Skin of body (tissue), 2 donors: ENCODE results near the gene TUBB. TPM values are rescaled to one million over a fixed set of nuclear protein-coding genes. Genes with fewer than 3 reads are reported as not detected.
"Not testable (repeated sequence)": the region's sequence is repeated elsewhere in the genome, so short reads cannot be mapped to it uniquely, and the experiment has no call there.

ENCODE experiments used
- DNase-seq: peaks from one replicate; lab custom pipeline; 2025; lab: John Stamatoyannopoulos, UW
- total RNA-seq: library from RNA; depleted of rRNA; stranded (reverse); fragments of >200 nt; gene quantifications from one replicate; pipeline ENCODE4 v1.2.3, GENCODE V29; 2014

TUBB gene
- total RNA-seq, 1 donor from 2014 or later: 296 TPM

DNA sequence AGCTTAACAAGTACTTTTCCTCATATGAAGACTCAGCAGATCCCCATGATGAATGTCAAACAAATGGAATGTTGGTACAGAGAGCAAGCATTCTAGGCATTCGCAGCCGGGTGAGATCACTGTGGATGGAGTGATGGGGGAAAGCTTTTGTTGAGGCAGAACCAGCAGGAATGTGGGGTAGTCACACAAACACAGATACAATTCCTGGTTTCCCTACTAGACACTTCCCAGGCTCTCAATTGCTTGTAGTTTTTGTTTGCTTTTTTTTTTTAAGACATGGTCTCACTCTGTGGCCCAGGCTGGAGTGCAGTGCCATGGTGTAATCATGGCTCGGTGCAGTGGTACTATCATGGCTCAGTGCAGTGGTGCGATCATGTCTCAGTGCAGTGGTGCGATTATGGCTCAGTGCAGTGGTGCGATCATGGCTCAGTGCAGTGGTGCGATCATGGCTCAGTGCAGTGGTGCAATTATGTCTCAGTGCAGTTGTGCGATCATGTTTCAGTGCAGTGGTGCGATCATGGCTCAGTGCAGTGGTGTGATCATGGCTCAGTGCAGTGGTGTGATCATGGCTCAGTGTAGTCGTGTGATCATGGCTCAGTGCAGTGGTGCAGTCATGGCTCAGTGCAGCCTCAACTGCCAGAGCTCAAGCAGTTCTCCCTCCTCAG, 39.6 kb downstream of the TUBB start:
- no peak for DNase-seq

GRCh38 chr6:30760549-30760948, 40.4 kb downstream of the TUBB start:
- DNase-seq: no peak

- DNase-seq: no peak
Observed at GRCh38 chr6:30761791-30762429, 41.8 kb downstream of the TUBB start.

- no peak for DNase-seq
Observed at GRCh38 chr6:30763155-30763617, 43.0 kb downstream of the TUBB start.

- DNase-seq: no peak
Observed at GRCh38 chr6:30763618-30764489, 43.7 kb downstream of the TUBB start.

DNA sequence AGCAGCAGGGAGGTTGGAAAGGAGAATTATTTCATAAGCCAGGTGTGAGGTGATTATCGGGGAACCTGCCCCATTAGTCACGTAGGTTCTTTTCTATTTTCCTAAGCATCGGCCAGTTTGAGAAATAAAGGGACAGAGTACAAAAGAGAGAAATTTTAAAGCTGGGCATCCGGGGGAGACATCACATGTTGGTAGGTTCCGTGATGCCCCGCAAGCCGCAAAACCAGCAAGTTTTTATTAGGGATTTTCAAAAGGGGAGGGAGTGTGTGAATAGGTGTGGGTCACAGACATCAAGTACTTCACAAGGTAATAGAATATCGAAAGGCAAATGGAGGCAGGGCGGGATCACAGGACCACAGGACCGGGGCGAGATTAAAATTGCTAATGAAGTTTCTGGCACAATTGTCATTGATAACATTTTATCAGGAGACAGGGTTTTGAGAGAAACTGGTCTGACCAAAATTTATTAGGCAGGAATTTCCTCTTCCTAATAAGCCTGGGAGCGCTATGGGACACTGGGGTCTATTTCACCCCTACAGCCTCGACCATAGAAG, 44.4 kb downstream of the TUBB start:
- not testable (repeated sequence) for DNase-seq

DNA sequence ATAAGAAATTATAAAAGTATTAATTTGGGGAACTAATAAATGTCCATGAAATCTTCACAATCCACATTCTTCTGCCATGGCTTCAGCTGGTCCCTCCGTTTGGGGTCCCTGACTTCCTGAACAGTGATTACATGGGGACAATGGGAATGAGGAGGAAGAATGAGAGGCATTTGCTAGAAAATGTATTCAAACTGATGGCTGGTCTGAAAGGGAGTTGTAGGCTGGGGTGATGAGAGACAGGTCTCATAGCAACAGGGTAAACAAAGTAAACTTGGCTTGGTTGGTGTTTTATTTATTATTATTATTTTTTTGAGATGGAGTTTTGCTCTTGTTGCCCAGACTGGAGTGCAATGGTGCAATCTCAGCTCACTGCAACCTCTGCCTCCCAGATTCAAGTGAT, 45.3 kb downstream of the TUBB start:
- not testable (repeated sequence) for DNase-seq

DNA sequence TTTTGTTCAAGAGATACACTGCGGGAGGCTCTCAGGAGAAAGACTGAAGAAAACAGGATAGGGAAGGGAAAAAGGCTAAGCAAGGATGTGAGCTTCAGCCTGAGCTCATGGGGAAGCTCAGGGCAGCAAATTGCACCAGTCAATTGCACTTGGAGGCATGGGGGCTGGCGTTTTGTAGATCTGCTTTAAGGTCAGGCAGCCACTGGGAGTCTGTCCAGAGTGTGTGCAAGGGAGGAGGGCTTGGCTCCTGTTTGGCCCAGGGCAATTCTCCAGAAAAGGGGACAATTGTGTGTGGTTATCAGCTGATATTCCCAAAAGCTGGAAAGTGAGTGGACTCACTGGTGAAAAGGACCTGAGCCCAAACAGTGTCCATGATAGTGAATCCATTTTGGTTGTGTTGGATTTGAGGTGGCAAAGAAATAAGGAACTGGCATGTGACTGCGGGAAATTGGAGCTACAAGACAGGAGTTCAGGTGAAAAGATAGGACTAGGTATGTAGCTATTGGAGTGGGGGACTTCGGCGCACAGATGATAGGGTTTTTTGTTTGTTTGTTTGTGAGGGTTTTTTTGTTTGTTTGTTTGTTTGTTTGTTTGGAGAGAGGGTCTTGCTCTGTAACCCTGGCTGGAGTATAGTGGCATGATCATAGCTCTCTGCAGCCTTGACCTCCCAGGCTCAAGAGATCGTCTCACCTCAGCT, 46.5 kb downstream of the TUBB start:
- no peak for DNase-seq

DNA sequence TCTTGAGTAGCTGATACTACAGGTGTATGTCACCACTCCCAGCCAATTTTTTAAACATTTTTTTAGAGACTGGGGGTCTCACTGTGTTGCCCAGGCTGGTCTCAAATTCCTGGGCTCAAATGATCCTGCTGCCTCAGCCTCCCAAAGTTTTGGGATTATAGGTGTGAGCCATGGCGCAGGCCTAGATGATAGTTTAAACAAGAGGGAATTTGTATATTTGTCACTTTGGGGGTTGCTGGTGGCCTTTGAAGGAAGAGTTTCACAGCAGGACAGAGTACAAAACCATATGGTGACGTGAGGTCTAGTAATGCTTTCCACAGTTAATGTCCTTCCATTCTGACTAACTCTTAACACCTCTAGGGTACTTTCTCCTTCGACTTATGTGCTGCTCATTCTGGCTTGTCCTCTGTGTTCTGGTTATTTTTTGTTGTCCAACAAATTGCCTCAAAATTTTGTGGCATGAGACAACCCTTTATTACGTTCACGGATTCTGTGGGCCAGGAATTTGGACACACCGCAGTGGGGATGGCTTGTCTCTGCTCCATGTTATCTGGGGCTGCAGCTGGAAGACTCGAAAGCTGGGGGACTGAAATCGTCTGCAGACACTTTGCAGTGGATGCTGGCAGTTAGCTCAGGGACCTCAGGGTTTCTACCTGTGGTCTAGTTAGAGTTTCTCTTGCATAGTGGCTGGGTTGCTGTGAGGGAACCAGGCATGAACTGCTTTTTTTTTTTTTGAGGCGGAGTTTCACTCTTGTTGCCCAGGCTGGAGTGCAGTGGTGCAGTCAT, 47.2 kb downstream of the TUBB start:
- no peak for DNase-seq

DNA sequence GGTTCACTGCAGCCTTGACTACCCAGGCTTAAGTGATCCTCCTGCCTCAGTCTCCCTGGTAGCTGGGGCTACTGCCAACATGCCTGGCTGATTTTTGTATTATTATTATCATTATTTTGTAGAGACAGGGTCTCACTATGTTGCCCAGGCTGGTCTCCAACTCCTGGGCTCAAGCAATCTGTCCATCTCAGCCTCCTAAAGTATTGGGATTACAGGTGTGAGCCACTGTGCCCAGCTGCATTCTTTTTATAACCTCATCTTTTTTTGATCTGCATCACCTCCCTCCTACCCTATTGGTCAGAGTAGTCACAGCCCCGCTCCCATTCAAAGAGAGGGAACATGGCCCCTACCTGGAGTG, 47.8 kb downstream of the TUBB start:
- DNase-seq: no peak

- DNase-seq: no peak
Observed at GRCh38 chr6:30768634-30769087, 48.5 kb downstream of the TUBB start.

GRCh38 chr6:30769088-30769852, 49.1 kb downstream of the TUBB start:
- no peak for DNase-seq

DNA sequence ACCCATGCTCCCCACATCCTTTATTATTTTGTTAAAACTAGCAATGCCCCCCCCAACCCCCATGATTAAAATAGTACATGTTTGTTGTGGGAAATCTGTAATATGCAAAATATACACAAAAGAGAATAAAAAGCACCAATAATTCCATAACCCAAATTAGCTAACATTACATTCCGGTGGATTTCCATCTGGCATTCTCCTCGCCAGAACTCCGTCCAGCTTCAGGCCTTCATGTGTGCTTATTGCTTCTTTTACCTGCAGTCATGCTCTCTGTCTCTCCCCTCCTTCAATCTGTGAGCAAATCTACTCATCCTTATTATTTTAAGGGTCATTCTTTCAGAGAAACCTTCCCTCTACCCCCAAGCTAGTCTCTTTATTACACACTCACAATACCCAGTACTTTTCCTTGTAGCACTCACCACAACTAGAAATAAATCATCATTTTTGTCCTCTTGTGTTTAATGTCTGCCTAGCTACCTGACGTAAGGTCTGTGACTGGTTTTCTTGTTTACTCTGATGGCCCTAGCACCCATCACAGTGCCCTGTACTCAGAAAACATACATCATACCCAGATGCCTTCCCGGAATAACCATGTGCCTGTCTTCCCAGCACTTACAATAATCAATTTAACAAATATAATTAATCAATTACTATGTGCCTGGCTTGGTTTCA, 49.8 kb downstream of the TUBB start:
- DNase-seq: no peak

- no peak for DNase-seq
Observed at GRCh38 chr6:30770592-30770991, 50.4 kb downstream of the TUBB start.

- DNase-seq: no peak
Observed at GRCh38 chr6:30774701-30775100, 54.5 kb downstream of the TUBB start.
